ENCODE measurements around the gene MAGI2.
"Not testable (repeated sequence)": the region's sequence is repeated elsewhere in the genome, so short reads cannot be mapped to it uniquely, and the experiment has no call there.

Gene MAGI2

DNA sequence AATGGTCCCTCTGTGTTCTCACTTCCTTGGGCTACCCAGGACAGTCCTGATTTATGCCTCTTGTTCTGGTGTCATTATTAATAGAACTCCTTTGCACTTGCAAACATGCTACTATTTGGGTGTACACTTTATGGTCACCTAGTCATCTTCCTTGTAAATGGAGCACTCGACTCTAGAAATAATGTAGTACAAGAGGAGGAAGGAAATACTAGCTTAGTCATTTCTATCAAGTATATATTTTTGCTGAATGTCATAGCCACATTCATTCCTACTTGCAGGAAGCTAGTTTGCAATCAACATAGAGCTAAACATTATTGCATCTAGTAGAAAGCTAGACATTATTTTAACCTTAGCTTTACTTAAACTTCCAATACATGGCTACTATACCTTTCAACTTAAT lies 335.3 kb downstream of the MAGI2 start:
- Histone ChIP-seq H3K36me3 (ENCODE audit: control insufficient read depth in 5 of 5, insufficient read depth in 5 of 5, low read length in 5 of 5) (no peaks in the 10 kb centered on the region), H3K27ac (ENCODE audit: low read depth, low read length) (no peak overlapping the region), H3K4me3 (ENCODE audit: low read depth in 1 of 5, low read length in 5 of 5) (no peak overlapping the region), H3K9ac (ENCODE audit: low read length in 5 of 5) (no peak overlapping the region), H3K9me3 (ENCODE audit: control insufficient read depth in 5 of 5, low read length in 5 of 5) (no peaks in the 10 kb centered on the region), H3K4me1 (ENCODE audit: control insufficient read depth in 5 of 5, insufficient read depth in 5 of 5, low read length in 5 of 5) (peaks cover 0 to 12% (median 0%) of the 10 kb centered on the region in 5 donors), H3K27me3 (ENCODE audit: control insufficient read depth in 5 of 5, insufficient read depth in 4 of 5, low read length in 5 of 5) (no peaks in the 10 kb centered on the region)

GRCh38 chr7:79096361-79096805 lies 357.1 kb downstream of the MAGI2 start:
- Histone ChIP-seq H3K9me3 (ENCODE audit: control insufficient read depth in 5 of 5, low read length in 5 of 5) (peaks cover 0 to 7% (median 0%) of the 10 kb centered on the region in 5 donors), H3K27ac (ENCODE audit: low read depth, low read length) (no peak overlapping the region), H3K36me3 (ENCODE audit: control insufficient read depth in 5 of 5, insufficient read depth in 5 of 5, low read length in 5 of 5) (no peaks in the 10 kb centered on the region), H3K4me1 (ENCODE audit: control insufficient read depth in 5 of 5, insufficient read depth in 5 of 5, low read length in 5 of 5) (no peaks in the 10 kb centered on the region), H3K27me3 (ENCODE audit: control insufficient read depth in 5 of 5, insufficient read depth in 4 of 5, low read length in 5 of 5) (no peaks in the 10 kb centered on the region), H3K9ac (ENCODE audit: low read length in 5 of 5) (no peak overlapping the region), H3K4me3 (ENCODE audit: low read depth in 1 of 5, low read length in 5 of 5) (no peak overlapping the region)

GRCh38 chr7:79093421-79093820 lies 360.0 kb downstream of the MAGI2 start:
- Histone ChIP-seq H3K27me3 (ENCODE audit: control insufficient read depth in 5 of 5, insufficient read depth in 4 of 5, low read length in 5 of 5) (no peaks in the 10 kb centered on the region), H3K36me3 (ENCODE audit: control insufficient read depth in 5 of 5, insufficient read depth in 5 of 5, low read length in 5 of 5) (no peaks in the 10 kb centered on the region), H3K4me1 (ENCODE audit: control insufficient read depth in 5 of 5, insufficient read depth in 5 of 5, low read length in 5 of 5) (no peaks in the 10 kb centered on the region), H3K27ac (ENCODE audit: low read depth, low read length) (no peak overlapping the region), H3K4me3 (ENCODE audit: low read depth in 1 of 5, low read length in 5 of 5) (no peak overlapping the region), H3K9ac (ENCODE audit: low read length in 5 of 5) (no peak overlapping the region), H3K9me3 (ENCODE audit: control insufficient read depth in 5 of 5, low read length in 5 of 5) (peaks cover 0 to 12% (median 6%) of the 10 kb centered on the region in 5 donors)

DNA sequence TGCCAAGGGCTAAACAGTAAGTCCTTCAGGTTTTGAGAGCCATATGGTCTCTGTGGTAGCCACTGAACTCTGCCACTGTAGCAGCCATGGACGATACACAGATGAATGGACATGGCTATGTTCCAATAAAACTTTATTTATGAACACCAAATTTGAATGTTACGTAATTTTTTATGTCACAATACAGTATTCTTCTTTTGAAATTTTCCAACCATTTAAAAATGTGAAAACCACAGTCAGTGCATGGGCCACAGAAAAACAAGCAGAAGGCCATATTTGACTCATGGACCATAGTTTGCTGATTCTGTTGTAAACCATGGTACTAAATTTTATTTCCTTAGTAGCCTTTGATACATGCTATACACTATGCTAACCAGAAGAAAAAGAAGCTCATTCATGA lies 361.8 kb downstream of the MAGI2 start:
- Histone ChIP-seq H3K4me3 (ENCODE audit: low read depth in 1 of 5, low read length in 5 of 5) (no peak overlapping the region), H3K9me3 (ENCODE audit: control insufficient read depth in 5 of 5, low read length in 5 of 5) (peaks cover 0 to 12% (median 6%) of the 10 kb centered on the region in 5 donors)

DNA sequence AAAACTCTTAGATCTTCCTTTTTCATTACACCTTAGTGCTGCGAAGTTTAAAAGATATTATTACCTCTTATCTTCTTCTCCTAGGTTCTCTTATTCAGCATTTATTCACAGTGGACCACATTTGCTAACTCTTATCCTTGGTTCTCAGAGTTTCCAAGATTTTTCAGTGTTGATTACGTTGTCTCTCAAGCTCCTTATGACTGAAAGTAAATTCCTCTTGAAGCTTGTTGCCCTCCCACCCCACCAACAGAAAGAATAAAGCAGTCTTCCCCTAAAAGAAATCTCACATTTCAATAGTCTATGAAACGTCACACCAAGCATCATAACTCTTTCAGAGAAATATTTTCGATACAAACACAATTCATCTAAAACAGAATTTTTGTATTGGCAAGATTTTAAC lies 362.5 kb downstream of the MAGI2 start:
- H3K4me1 ChIP-seq (ENCODE audit: control insufficient read depth in 5 of 5, insufficient read depth in 5 of 5, low read length in 5 of 5), result no peaks in the 10 kb centered on the region
- H3K27ac ChIP-seq (ENCODE audit: low read depth, low read length), result no peak overlapping the region
- no peak overlapping the region for H3K4me3 ChIP-seq (ENCODE audit: low read depth in 1 of 5, low read length in 5 of 5)
- H3K36me3 ChIP-seq (ENCODE audit: control insufficient read depth in 5 of 5, insufficient read depth in 5 of 5, low read length in 5 of 5), result no peaks in the 10 kb centered on the region
- H3K9me3 ChIP-seq (ENCODE audit: control insufficient read depth in 5 of 5, low read length in 5 of 5), result peaks cover 0 to 10% (median 7%) of the 10 kb centered on the region in 5 donors
- no peak overlapping the region for H3K9ac ChIP-seq (ENCODE audit: low read length in 5 of 5)
- no peaks in the 10 kb centered on the region for H3K27me3 ChIP-seq (ENCODE audit: control insufficient read depth in 5 of 5, insufficient read depth in 4 of 5, low read length in 5 of 5)

More for the DNA sequence above, 361.8 kb downstream of the MAGI2 start:
- no peak overlapping the region for H3K9ac ChIP-seq (ENCODE audit: low read length in 5 of 5)
- H3K27ac ChIP-seq (ENCODE audit: low read depth, low read length), result no peak overlapping the region
- H3K4me1 ChIP-seq (ENCODE audit: control insufficient read depth in 5 of 5, insufficient read depth in 5 of 5, low read length in 5 of 5), result no peaks in the 10 kb centered on the region
- H3K36me3 ChIP-seq (ENCODE audit: control insufficient read depth in 5 of 5, insufficient read depth in 5 of 5, low read length in 5 of 5), result no peaks in the 10 kb centered on the region
- no peaks in the 10 kb centered on the region for H3K27me3 ChIP-seq (ENCODE audit: control insufficient read depth in 5 of 5, insufficient read depth in 4 of 5, low read length in 5 of 5)

DNA sequence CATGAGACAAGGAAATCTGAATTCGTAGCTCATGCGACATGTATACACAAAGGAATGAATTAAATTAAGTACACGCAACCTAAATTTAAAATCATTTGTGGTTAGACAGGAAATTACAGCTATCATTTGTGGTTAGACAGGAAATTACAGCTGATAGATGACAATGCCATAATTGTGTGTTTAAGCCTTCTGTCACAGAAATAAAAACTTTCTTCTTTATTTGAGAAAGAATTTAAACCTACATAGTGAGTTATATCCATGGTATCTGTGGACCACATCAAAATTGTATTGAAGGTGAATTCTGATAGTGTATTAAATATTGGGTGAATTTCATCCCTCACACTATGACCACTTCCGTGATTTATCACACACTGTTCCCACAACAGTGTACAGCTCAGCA lies 362.9 kb downstream of the MAGI2 start:
- no peaks in the 10 kb centered on the region for H3K4me1 ChIP-seq (ENCODE audit: control insufficient read depth in 5 of 5, insufficient read depth in 5 of 5, low read length in 5 of 5)
- H3K27me3 ChIP-seq (ENCODE audit: control insufficient read depth in 5 of 5, insufficient read depth in 4 of 5, low read length in 5 of 5), result no peaks in the 10 kb centered on the region
- H3K27ac ChIP-seq (ENCODE audit: low read depth, low read length), result no peak overlapping the region
- no peak overlapping the region for H3K9ac ChIP-seq (ENCODE audit: low read length in 5 of 5)
- H3K36me3 ChIP-seq (ENCODE audit: control insufficient read depth in 5 of 5, insufficient read depth in 5 of 5, low read length in 5 of 5), result no peaks in the 10 kb centered on the region
- peaks cover 0 to 14% (median 7%) of the 10 kb centered on the region in 5 donors for H3K9me3 ChIP-seq (ENCODE audit: control insufficient read depth in 5 of 5, low read length in 5 of 5)
- H3K4me3 ChIP-seq (ENCODE audit: low read depth in 1 of 5, low read length in 5 of 5), result no peak overlapping the region

DNA sequence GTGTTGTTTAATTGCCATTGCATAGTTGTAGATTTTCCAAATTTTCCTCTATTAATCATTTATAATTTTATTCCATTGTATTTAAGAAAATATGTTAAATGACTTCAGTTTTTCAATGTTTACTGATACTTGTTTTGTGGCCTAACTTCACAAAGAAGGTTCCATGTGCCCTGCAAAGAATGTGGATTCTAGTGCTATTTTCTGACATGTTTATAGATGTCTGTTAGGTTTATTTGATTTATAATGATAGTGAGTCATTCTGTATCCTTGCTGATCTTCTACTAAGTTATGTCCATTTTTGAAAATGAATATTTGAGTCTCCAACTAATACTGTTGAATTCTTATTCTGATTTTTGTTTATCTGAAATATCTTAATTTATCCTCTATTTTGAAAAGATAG lies 369.0 kb downstream of the MAGI2 start:
- no peak overlapping the region for H3K9ac ChIP-seq (ENCODE audit: low read length in 5 of 5)
- H3K27me3 ChIP-seq (ENCODE audit: control insufficient read depth in 5 of 5, insufficient read depth in 4 of 5, low read length in 5 of 5), result no peaks in the 10 kb centered on the region
- H3K4me1 ChIP-seq (ENCODE audit: control insufficient read depth in 5 of 5, insufficient read depth in 5 of 5, low read length in 5 of 5), result no peaks in the 10 kb centered on the region
- H3K27ac ChIP-seq (ENCODE audit: low read depth, low read length), result no peak overlapping the region
- H3K4me3 ChIP-seq (ENCODE audit: low read depth in 1 of 5, low read length in 5 of 5), result no peak overlapping the region
- no peaks in the 10 kb centered on the region for H3K36me3 ChIP-seq (ENCODE audit: control insufficient read depth in 5 of 5, insufficient read depth in 5 of 5, low read length in 5 of 5)
- H3K9me3 ChIP-seq (ENCODE audit: control insufficient read depth in 5 of 5, low read length in 5 of 5), result peaks cover 0 to 12% (median 3%) of the 10 kb centered on the region in 5 donors

GRCh38 chr7:79079919-79080554 lies 373.4 kb downstream of the MAGI2 start:
- Histone ChIP-seq H3K9me3 (ENCODE audit: control insufficient read depth in 5 of 5, low read length in 5 of 5) (no peaks in the 10 kb centered on the region), H3K9ac (ENCODE audit: low read length in 5 of 5) (no peak overlapping the region), H3K27ac (ENCODE audit: low read depth, low read length) (no peak overlapping the region), H3K27me3 (ENCODE audit: control insufficient read depth in 5 of 5, insufficient read depth in 4 of 5, low read length in 5 of 5) (no peaks in the 10 kb centered on the region), H3K36me3 (ENCODE audit: control insufficient read depth in 5 of 5, insufficient read depth in 5 of 5, low read length in 5 of 5) (no peaks in the 10 kb centered on the region), H3K4me1 (ENCODE audit: control insufficient read depth in 5 of 5, insufficient read depth in 5 of 5, low read length in 5 of 5) (no peaks in the 10 kb centered on the region), H3K4me3 (ENCODE audit: low read depth in 1 of 5, low read length in 5 of 5) (no peak overlapping the region)

DNA sequence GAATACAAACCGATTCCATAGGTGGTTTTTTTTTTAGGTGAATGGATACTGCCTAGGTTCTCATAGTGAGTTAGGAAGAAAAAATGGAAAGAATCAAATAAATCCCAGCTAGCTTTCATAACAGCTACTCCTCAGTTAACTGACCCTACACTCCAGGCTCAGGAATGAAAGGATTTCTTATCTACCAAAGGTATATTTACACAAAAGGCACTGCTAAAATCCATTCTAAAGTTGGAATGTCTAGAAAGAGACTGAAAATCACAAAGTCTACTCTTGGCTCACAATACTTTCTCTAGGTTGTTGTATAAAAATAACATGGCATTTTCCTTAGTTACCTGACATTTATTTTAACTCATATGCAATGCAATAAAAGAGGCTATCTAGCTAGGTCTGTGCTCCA lies 375.2 kb downstream of the MAGI2 start:
- Histone ChIP-seq H3K4me3 (ENCODE audit: low read depth in 1 of 5, low read length in 5 of 5) (no peak overlapping the region), H3K4me1 (ENCODE audit: control insufficient read depth in 5 of 5, insufficient read depth in 5 of 5, low read length in 5 of 5) (no peaks in the 10 kb centered on the region), H3K36me3 (ENCODE audit: control insufficient read depth in 5 of 5, insufficient read depth in 5 of 5, low read length in 5 of 5) (no peaks in the 10 kb centered on the region), H3K27me3 (ENCODE audit: control insufficient read depth in 5 of 5, insufficient read depth in 4 of 5, low read length in 5 of 5) (no peaks in the 10 kb centered on the region), H3K27ac (ENCODE audit: low read depth, low read length) (no peak overlapping the region), H3K9me3 (ENCODE audit: control insufficient read depth in 5 of 5, low read length in 5 of 5) (no peaks in the 10 kb centered on the region), H3K9ac (ENCODE audit: low read length in 5 of 5) (no peak overlapping the region)

DNA sequence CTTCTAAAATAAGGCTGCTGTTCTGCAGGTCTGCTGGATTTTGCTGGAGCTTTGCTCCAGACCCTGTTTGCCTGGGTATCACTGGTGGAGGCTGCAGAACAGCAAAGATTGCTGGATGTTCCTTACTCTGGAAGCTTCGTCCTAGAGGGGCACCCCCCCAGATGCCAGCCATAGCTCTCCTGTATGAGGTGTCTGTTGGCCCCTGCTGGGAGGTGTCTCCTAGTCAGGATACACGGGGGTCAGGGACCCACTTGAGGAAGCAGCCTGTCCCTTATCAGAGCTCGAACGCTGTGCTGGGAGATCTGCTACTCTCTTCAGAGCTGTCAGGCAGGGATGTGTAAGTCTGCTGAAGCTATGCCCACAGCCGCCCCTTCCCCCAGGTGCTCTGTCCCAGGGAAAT lies 382.3 kb downstream of the MAGI2 start:
- not testable (repeated sequence) for H3K9me3 ChIP-seq (ENCODE audit: control insufficient read depth in 5 of 5, low read length in 5 of 5); H3K9ac ChIP-seq (ENCODE audit: low read length in 5 of 5); H3K27ac ChIP-seq (ENCODE audit: low read depth, low read length); H3K4me1 ChIP-seq (ENCODE audit: control insufficient read depth in 5 of 5, insufficient read depth in 5 of 5, low read length in 5 of 5); H3K36me3 ChIP-seq (ENCODE audit: control insufficient read depth in 5 of 5, insufficient read depth in 5 of 5, low read length in 5 of 5); H3K27me3 ChIP-seq (ENCODE audit: control insufficient read depth in 5 of 5, insufficient read depth in 4 of 5, low read length in 5 of 5); H3K4me3 ChIP-seq (ENCODE audit: low read depth in 1 of 5, low read length in 5 of 5)

Data from subcutaneous abdominal adipose tissue (tissue), 5 donors.